ENCODE data around the gene KIAA1217.

The KIAA1217 gene

GRCh38 chr10:24207781-24208611, 942 bp upstream of the KIAA1217 start:
- peak; percentile 26 for FAIRE-seq

GRCh38 chr10:24209432-24209771, 464 bp downstream of the KIAA1217 start:
- no peak for FAIRE-seq

- FAIRE-seq = no peak
These were observed 1.1 kb downstream of the KIAA1217 start for GRCh38 chr10:24209946-24210491.

GRCh38 chr10:24210501-24210900, 1.6 kb downstream of the KIAA1217 start:
- no peak for FAIRE-seq

DNA sequence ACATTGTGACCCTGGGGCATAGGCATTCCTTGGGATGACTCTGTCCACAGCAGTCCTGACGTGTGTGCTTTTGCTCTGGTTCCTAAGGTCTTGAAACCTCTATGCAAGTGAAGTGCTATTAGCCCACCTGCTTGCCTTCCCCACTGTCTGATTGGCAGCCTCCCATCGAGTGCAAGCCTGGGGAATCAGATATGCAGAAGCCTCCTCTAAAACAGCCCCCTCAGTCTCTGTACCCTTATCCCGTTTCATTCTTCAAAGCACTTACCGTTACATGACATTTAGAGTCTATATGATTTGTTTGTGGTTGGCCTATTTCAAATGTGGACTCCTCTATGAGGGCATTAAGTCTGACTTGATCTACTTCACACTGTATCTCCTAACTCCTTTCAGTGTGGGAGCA, 4.3 kb downstream of the KIAA1217 start:
- no peak for FAIRE-seq

- FAIRE-seq = no peak
These were observed 4.9 kb downstream of the KIAA1217 start for GRCh38 chr10:24213881-24214280.

- no peak for FAIRE-seq
These were observed 5.8 kb downstream of the KIAA1217 start for GRCh38 chr10:24214762-24215161.

DNA sequence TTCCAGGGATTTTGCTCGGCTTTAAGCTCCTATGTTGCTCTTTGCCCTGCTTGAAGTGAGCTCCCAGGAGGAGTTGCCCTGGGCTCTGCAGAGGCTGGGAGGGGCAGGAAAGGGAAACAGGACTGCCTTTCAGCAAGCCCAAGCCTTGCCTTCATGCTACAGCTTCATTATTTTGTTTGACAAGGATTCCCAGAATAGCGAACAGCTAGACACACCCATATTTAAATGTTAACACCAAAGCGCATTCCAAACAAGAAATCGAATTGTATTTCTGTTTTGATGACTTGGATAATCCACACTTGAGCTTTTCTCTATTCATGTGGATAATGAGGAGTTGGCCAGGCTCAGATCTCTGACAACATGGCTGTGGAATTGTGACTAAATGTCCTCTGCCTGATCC, 6.3 kb downstream of the KIAA1217 start:
- no peak for FAIRE-seq

- FAIRE-seq = no peak
These were observed 6.7 kb downstream of the KIAA1217 start for GRCh38 chr10:24215603-24216002.

DNA sequence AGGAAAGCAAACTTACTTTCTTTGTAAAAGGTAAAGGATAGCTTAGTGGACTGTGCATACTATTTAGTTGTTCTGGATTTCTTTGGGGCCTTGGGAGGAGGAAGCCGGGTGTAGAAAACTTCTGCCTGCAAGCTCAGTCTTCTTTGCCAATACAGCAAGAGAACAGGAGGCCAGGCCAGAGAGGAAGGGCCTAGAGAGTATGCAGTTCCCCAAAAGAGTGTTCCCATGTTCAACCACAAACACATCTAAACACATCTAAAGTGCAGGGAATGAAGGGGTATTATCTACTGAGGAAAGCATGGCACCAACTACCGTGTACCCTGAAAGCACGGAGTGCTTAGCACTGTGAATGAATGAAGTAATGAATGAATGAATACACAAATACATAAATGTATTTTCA, 11.0 kb downstream of the KIAA1217 start:
- no peak for FAIRE-seq

DNA sequence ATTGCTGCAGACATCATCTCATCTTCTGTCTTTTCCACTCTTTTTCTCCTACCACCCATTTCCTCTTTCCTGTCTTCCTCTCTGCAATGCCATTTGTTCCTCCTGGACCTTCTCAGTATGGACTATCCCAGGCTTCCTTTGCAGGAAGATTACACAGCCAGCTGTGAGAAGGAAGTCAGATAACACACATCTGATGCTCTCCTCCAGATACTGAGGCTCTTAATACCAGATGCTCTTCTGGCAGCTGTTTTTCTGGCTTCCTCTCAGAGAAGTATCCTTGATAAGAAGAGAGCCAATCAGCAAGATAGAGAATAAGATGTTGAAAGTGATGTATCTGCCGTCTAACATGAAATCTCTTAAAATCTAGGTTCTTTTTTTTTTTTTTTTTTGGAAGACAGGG, 14.4 kb downstream of the KIAA1217 start:
- no peak for FAIRE-seq

DNA sequence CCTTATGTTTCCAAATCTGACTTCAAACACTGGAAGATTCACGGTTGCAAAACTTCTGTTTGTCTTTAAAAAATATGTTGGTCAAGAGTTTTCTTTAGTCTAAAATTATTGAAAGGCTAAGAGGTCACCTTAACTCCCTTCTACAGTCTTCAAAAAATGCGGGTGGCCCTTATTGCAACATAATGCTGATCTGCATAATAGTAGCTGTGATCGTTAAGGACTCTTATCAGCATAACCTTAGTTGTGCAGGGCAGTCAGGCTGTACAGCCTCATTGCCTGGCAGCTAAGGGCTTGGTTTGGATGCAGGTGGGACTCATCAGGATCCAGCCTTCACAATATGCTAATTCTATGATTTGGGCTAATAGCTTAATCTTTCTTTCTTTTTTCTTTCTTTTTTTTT, 15.0 kb downstream of the KIAA1217 start:
- FAIRE-seq = peak; percentile 97

DNA sequence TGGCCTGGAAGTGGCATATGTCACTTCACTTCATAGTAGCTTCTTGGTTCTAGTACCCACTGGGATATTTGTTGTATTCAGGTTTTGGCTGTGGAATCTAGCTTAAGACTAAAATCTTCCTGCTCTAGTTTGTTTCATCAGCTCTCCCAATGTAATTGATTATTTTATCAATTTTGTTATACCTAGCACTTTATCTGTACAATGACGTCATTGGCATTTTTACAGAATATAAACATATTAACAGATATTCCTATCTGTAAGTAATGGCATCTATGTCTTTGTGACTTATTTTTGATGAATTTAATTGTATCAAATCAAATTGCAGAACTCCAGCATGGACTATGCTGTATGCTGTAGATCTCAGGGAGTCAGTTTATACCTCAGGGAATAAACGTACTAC, 19.7 kb downstream of the KIAA1217 start:
- FAIRE-seq = no peak

DNA sequence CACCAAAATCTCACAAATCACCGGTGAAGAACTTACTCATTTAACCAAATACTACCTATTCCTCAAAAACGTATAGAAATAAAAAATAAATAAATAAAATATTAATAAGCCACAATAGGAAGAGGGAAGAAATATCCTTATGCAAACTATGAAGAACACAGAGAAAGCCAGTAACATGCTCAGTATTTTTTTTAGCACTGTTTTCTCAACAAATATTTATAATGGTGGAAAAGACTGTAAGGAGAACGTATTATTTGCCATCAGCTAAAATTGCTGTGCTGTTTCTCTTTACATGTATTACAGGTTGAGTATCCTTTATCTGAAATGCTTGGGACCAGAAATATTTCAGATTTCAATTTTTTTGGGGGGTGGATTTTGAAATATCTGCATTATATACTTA, 21.0 kb downstream of the KIAA1217 start:
- FAIRE-seq = no peak

- FAIRE-seq = no peak
These were observed 22.3 kb downstream of the KIAA1217 start for GRCh38 chr10:24231200-24231599.

DNA sequence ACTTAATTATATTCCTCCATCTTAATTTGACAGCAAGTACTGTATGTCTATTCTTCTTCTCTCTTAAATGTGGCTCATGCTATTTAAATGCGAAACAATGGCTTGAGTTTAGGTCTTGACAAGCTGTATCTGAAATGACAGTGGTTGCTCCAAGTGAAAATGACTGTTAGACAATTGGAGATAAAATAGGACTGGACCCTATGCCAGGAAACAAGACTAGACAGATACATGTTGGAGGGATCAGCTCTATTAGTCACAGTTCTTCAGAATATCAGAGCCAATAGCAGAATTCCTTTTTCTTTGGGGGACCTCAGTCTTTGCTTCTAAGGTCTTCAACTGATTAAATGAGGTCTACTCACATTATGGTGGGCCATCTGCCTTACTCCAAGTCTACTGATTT, 25.8 kb downstream of the KIAA1217 start:
- no peak for FAIRE-seq

DNA sequence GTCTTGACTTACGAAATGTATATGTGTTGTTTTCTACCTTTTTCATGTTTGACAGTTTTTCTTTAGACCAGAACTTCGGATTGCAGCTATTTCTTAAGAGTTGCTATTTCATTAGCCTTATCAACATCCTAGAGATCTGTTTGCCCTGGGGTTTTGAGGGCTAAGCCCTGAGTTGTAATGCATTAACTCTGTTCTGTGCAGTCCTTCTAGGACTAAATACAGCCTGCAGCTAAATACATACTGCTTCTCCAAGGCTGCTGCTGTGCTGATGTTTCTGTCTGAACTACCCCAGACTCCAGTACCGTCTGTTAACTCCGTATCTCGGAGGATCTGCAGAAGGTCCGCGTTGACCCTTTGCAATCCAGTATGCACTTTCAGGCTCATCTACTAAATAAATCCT, 26.5 kb downstream of the KIAA1217 start:
- no peak for FAIRE-seq

GRCh38 chr10:24237801-24238395, 29.0 kb downstream of the KIAA1217 start:
- FAIRE-seq = no peak

DNA sequence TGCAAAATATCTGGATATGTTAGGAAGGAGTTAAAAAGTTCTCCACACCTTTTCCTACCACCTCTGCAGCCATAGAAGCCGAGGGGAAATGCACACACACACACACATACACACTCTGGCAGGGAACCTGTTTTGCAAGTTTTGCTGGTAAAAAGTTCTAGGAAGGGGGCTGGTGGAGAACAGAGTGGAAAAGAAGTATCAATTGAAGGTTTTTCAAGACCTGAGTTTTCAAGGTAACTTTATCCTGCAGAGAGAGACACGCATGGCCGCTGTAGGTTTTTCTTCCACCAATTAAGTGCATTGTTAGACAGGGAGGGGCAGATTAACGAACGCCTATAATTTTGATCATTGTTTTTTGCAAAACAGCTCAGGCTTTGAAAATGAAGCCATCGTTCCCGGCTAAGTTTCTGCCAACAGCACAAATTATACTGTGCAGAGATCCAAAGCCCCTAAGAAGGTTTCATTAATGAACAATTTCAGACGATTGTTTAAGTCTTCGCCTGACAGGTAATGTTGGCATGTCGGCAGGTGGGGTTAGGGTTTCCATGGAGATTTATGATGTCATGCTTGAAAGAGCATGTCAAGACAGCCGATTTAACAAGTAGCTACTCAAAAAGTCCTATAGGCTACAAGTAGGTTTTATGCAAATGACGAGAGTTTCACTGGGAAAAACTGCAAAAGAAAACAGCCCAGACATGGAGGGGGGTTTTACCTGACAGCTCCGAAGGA, 29.7 kb downstream of the KIAA1217 start:
- FAIRE-seq = no peak

GRCh38 chr10:24239289-24240040, 30.5 kb downstream of the KIAA1217 start:
- FAIRE-seq = no peak

- FAIRE-seq = no peak
These were observed 31.3 kb downstream of the KIAA1217 start for GRCh38 chr10:24240041-24240751.

- FAIRE-seq = no peak
These were observed 32.6 kb downstream of the KIAA1217 start for GRCh38 chr10:24241536-24242040.

All from endometrium (tissue), 2 donors.